HG02973 (cell line): ENCODE measurements around the gene SMARCD1.
A peak's percentile ranks its signal among the peaks of the same experiment; 100 is the strongest.

Source experiments
- ATAC-seq: cut with Tn5 transposase; IDR thresholded peaks from one replicate; pipeline ENCODE4 v1.9.1; 2021; ENCODE audit warnings: moderate library complexity; ENCODE audit not compliant: unreplicated experiment

The SMARCD1 gene

DNA sequence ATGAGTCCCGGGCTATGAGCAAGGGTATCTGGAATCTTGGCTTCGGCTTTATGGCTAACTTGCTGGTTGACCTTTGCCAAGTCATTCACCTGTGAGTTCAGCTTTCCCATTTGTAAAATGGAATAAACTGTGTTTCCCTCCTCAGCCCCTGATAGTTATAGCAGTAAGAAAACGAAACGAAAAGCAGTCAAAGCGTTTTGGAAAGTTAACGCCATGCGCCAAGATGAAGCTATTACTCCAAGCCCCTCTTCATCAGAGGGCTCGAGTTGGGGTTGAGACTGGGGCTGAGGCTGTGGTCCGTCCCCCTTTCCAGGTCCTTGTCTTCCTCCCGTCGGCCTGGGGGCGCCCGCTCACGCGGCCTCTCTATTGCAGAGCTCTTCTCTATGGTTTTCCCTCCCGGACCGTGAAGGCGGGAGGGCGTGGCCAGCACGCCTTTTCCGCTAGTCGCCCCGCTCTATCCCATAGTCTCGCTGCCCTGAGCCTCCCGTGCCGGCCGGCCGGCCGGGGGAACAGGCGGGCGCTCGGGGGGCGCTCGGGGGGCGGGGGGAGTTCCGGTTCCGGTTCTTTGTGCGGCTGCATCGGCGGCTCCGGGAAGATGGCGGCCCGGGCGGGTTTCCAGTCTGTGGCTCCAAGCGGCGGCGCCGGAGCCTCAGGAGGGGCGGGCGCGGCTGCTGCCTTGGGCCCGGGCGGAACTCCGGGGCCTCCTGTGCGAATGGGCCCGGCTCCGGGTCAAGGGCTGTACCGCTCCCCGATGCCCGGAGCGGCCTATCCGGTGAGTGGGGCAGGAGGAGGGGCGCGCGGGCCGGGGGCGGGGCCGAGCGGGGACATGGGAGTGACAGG, at the start of gene SMARCD1:
SMARCD1 (plus strand) TSS at position 568 of the 840 bp plus-strand sequence; CDS start at position 596, 28 bp downstream.
- ATAC-seq: peak; percentile 69

DNA sequence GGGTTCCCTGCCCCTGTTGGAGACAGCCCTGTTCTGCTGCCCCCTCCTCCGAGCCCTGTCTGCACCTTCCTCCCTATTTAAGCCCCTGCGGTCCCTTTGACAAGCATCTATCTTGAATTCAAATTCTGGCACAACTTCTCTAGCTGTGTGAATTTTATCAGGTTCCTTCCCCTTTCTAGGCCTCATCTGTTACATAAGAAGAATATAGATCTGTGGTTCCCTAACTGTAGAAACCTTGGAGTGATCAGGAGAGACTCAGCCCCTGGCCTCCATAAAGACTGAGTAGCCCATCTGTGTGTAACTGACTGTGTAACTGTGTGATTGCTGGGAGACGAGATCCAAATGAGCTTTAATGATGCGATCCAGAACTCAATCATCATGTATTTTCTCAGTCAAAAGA, 46.8 kb upstream of the SMARCD1 start:
- no peak for ATAC-seq

DNA sequence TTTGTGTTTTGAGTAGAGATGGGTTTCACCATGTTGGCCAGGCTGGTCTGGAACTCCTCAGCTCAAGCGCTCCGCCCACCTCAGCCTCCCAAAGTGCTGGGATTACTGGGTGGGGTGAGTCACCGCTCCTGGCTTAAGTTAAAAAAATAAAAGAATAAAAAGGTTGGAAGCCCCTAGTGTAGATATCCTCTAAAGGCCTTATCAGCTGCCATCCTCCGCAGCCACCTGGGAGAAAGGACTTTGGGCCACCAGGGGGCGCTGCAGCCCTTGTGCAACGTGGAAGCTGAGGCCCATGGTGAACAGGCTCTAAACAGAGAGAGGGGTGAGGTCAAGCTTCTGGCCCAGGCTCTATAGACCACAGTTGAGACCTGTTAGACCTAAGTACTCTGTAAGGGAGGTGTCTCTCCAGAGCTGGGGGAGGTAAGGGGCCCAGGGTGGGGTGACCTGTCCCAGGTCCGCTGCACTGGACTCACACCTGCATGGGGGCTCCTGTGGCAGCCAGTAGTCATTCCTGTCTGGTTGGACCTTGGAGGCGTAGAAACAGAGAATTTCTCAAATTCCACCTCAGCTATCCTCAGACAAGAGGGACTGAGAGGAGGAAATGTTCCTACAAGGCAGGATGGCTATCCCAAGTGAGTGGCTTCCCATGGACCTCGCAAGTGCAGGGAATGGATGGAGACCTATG, 45.8 kb upstream of the SMARCD1 start:
- no peak for ATAC-seq

GRCh38 chr12:50040657-50041056, 44.5 kb upstream of the SMARCD1 start:
- ATAC-seq: no peak

DNA sequence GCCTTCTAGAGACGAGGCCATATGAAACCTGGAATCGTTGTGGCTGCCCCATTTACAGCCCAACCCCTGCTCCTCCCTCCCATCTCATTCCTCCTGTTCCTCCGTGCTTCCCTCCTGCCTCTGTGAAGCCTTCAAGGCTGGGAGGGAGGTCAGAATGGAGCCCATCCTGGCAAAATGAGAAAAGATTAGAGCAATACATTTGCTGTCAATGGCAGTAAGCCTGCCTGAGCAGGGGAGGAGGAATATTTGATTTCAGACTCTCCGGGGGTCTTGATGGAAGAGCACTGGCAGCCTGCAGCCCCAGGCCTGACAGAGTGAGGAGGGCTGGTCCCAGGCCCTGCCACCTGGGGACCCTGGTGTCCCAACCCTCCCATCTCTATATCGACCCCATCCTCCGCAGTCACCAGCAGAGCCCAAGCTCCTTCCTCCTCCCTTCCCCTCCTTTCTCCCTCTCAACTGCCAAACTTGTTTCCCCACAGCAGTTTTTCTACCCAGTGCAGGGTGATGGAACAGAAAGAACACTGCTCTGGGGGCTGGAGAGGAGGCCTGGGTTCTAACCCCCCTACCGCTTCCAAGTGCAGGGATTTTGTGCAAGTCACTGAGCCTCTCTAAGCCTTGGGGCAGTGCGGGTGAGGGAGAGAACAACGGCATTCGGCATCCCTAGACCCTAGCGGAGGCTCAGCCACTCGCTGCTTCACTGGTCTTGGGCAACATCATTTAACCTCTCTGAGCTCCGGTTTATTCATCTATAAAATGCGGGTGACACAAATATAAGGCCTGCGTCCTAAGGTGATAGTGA, 43.9 kb upstream of the SMARCD1 start:
- no peak for ATAC-seq

DNA sequence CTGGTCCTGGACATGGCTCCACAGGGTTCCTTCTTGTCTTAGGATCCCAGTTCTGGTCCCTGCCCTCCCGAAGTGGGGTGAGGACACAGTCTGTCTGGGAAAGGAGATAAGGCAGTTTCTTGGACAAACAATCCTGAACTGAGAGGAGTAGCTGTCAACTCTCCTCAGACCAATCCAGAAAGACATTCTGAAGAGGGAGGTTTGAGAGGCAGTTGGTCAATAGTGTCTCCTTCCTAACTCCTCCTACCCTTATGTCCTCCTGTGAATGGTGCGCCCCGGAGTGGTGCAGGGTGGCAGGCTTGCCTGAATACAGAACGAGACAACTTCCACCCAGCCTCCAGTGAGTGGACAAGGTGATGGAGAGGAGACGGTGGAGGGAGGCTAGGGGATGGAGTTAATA, 43.2 kb upstream of the SMARCD1 start:
- ATAC-seq: no peak

- ATAC-seq: no peak
Observed at GRCh38 chr12:50042693-50043092, 42.4 kb upstream of the SMARCD1 start.

- ATAC-seq: no peak
Observed at GRCh38 chr12:50043308-50043707, 41.8 kb upstream of the SMARCD1 start.

GRCh38 chr12:50043854-50044253, 41.3 kb upstream of the SMARCD1 start:
- ATAC-seq: no peak

- ATAC-seq: no peak
Observed at GRCh38 chr12:50047693-50048250, 37.4 kb upstream of the SMARCD1 start.

DNA sequence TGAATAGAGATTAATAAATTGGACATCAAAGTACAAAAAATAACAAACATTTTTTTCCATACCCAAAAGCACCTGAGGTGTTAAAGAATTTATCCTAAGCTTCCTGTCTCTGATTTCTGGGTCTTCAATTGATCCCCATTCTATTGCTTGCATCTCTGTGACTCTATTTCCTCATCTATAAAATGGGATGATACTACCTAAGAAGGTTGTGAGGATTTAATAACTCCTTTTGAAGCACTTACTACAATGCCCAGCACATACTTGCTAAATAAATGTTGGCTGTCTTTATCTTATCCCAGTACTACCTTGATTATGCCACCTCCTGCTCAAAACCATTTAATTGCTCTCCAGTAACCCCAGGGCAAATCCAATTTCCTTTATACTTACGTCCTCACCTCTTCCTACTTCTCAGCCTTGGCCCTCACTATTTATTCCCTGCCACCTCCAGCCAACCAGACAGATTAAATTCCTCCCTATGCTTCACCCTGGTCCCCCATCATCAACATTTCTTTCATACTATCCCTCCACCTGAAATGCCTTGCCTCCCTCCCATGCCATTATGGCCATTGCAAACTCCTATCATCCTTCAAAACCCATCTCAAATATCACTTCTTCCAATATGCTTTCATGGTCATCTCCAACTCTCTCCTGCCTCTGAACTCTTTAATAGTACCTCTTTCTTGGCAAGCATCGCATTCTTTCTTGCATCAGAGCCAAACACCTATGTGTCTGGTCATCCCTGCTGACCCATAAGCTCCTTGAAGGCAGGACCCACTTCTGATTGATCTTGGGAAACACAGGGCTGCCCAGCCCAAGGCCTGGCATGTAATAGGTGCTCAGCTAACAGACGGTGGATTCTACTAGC, 35.7 kb upstream of the SMARCD1 start:
- ATAC-seq: no peak

- no peak for ATAC-seq
Observed at GRCh38 chr12:50050119-50050385, 35.1 kb upstream of the SMARCD1 start.

GRCh38 chr12:50050410-50051098, 34.6 kb upstream of the SMARCD1 start:
- no peak for ATAC-seq

DNA sequence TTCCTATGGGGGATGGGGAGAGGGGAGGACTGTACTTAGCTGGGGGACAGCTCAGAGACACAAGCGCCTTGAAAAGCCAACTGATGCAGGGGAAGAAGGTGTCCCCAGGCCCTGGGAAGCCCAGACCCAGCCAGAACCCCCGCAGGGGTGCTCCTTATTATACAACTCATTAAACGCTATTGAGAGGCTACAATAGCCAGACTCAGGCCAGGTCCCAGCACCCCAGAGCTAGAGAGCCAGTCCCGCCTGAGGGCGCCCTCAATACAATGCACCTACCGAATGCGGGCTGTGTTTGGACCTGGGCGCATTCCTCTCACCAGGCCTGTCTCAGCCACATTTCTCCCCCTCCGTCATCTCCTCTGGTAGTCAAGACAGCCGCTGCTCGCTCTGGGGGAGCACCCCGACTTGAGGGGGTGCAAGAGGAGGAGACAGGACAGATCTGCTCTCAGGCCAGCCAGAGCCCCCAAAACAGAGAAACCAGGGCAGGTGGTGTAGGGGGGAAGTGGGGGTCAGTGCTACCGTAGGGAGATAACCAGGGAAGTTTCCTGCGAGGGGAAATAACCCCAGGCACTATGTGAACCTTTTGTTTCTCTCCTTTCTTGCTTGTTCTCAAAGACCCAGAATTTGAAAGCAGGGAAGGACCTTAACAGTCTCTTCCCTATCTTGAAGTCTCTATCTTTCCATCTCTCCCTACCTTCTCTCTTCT, 33.9 kb upstream of the SMARCD1 start:
- ATAC-seq: no peak

- no peak for ATAC-seq
Observed at GRCh38 chr12:50052544-50052943, 32.6 kb upstream of the SMARCD1 start.

GRCh38 chr12:50052964-50053363, 32.2 kb upstream of the SMARCD1 start:
- ATAC-seq: no peak

GRCh38 chr12:50053583-50053982, 31.6 kb upstream of the SMARCD1 start:
- no peak for ATAC-seq

DNA sequence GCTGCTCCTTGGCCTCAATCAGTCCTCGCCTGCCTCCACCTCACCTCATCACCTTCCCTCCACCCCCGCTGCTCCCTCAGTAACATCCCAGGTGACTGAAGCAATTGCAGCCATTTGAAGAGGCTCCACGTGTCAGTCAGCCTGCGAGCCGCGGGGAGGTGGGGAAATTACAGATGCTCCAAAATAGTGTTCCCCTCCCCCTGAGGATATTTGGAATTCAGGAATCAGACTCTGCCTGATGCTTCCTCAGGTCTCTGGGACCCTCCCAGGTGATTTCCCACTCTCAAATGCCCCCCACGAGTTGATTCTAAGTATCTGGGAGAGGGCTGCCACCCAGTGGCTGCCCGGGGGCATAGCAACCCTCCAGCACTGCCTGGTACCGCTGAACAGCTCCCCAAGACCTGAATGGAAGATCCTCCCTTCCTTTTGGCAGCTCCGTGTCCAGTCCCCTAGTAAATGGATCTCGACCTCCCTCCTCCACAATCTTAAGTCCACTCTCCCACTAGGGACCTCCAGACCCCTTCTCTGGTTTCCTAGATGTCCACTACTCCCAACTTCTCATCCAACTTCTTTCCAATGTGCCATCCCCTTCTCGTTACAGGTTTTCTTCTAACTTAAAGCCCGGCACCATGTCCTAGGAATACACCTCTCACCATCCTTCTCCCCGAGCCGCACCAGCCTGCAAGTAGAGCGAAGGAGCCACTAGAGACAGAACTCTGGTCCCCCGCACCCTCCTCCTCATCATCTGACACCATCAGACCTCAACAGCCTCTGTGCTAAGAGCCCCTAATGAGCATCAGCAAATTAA, 29.1 kb upstream of the SMARCD1 start:
- no peak for ATAC-seq

GRCh38 chr12:50056639-50056976, 28.5 kb upstream of the SMARCD1 start:
- ATAC-seq: no peak
